IgD-negative memory B cell (primary cell): ENCODE results near the gene DMAP1. TPM values are rescaled to one million over a fixed set of nuclear protein-coding genes. Genes with fewer than 3 reads are reported as not detected.
A peak's percentile ranks its signal among the peaks of the same experiment; 100 is the strongest.

Source experiments
- H3K27ac Mint-ChIP-seq, 3 donors: one replicate each; pipeline ENCODE4 v1.8.0; 2020 to 2022; ENCODE audit warnings: mild to moderate bottlenecking in 3 of 3, mixed read lengths in 3 of 3, moderate library complexity in 1 of 3
- H3K27me3 Mint-ChIP-seq: one replicate; pipeline ENCODE4 v1.8.0; 2021; ENCODE audit warnings: mixed read lengths
- H3K36me3 Mint-ChIP-seq: one replicate; pipeline ENCODE4 v1.8.0; 2020; ENCODE audit warnings: mild to moderate bottlenecking, mixed read lengths
- H3K4me1 Mint-ChIP-seq, 3 donors: one replicate each; pipeline ENCODE4 v1.8.0; 2020 to 2022; ENCODE audit warnings: mixed read lengths in 3 of 3, mild to moderate bottlenecking in 1 of 3
- H3K4me3 Mint-ChIP-seq, 4 donors: one replicate each; pipeline ENCODE4 v1.8.0; 2020 to 2022; ENCODE audit warnings: mild to moderate bottlenecking in 4 of 4, mixed read lengths in 4 of 4, moderate library complexity in 3 of 4
- H3K9me3 Mint-ChIP-seq, 3 donors: one replicate each; pipeline ENCODE4 v1.8.0; 2020 to 2021; ENCODE audit warnings: mixed read lengths in 3 of 3, mild to moderate bottlenecking in 1 of 3
- polyA plus RNA-seq: library from polyadenylated mRNA; unstranded; fragments of 300-500 nt; fragmentation: Illumina TruSeq; gene quantifications from one replicate; pipeline ENCODE4 v1.2.3, GENCODE V29; 2021

Gene DMAP1
- polyA plus RNA-seq, 1 donor from 2014 or later: 36.0 TPM

- Mint-ChIP-seq H3K9me3 (no peaks in the 10 kb centered on the region), H3K27ac (peak overlapping the region in 1 of 3 donors; percentile 54), H3K4me1 (peaks cover 0 to 3% (median 2%) of the 10 kb centered on the region in 3 donors), H3K4me3 (no peak overlapping the region), H3K27me3 (no peaks in the 10 kb centered on the region), H3K36me3 (peaks cover 7% of the 10 kb centered on the region)
These were observed 24.6 kb downstream of the DMAP1 start for GRCh38 chr1:44237721-44238457.

GRCh38 chr1:44238660-44239059, 25.4 kb downstream of the DMAP1 start:
- Mint-ChIP-seq H3K27ac (peak overlapping the region in 1 of 3 donors; percentile 54), H3K27me3 (no peaks in the 10 kb centered on the region), H3K9me3 (no peaks in the 10 kb centered on the region), H3K4me3 (no peak overlapping the region), H3K36me3 (peaks cover 3% of the 10 kb centered on the region), H3K4me1 (peaks cover 0 to 3% (median 2%) of the 10 kb centered on the region in 3 donors)

- Mint-ChIP-seq H3K9me3 (no peaks in the 10 kb centered on the region), H3K36me3 (peaks cover 5% of the 10 kb centered on the region), H3K27ac (no peak overlapping the region)
These were observed 26.2 kb downstream of the DMAP1 start for GRCh38 chr1:44239331-44239960.

GRCh38 chr1:44239961-44240371, 26.7 kb downstream of the DMAP1 start:
- peaks cover 5% of the 10 kb centered on the region for H3K36me3 Mint-ChIP-seq
- H3K4me3 Mint-ChIP-seq: no peak overlapping the region
- no peaks in the 10 kb centered on the region for H3K27me3 Mint-ChIP-seq
- H3K9me3 Mint-ChIP-seq: no peaks in the 10 kb centered on the region
- peak overlapping the region in 1 of 3 donors; percentile 47 for H3K27ac Mint-ChIP-seq
- peaks cover 0 to 3% (median 2%) of the 10 kb centered on the region in 3 donors for H3K4me1 Mint-ChIP-seq

More at GRCh38 chr1:44239331-44239960, 26.2 kb downstream of the DMAP1 start:
- H3K4me1 Mint-ChIP-seq: peaks cover 0 to 3% (median 2%) of the 10 kb centered on the region in 3 donors
- H3K27me3 Mint-ChIP-seq: no peaks in the 10 kb centered on the region
- H3K4me3 Mint-ChIP-seq: no peak overlapping the region

GRCh38 chr1:44240802-44241671, 27.8 kb downstream of the DMAP1 start:
- Mint-ChIP-seq H3K9me3 (no peaks in the 10 kb centered on the region), H3K27ac (peak overlapping the region in 1 of 3 donors; percentile 47), H3K27me3 (no peaks in the 10 kb centered on the region), H3K4me3 (no peak overlapping the region), H3K4me1 (peaks cover 0 to 3% (median 2%) of the 10 kb centered on the region in 3 donors), H3K36me3 (peaks cover 5% of the 10 kb centered on the region)

GRCh38 chr1:44242746-44243145, 29.5 kb downstream of the DMAP1 start:
- Mint-ChIP-seq H3K27me3 (no peaks in the 10 kb centered on the region), H3K27ac (no peak overlapping the region), H3K36me3 (peaks cover 5% of the 10 kb centered on the region), H3K4me1 (peaks cover 0 to 3% (median 2%) of the 10 kb centered on the region in 3 donors), H3K4me3 (no peak overlapping the region), H3K9me3 (no peaks in the 10 kb centered on the region)

GRCh38 chr1:44243782-44244495, 30.7 kb downstream of the DMAP1 start:
- Mint-ChIP-seq H3K9me3 (no peaks in the 10 kb centered on the region), H3K27ac (no peak overlapping the region), H3K27me3 (no peaks in the 10 kb centered on the region), H3K4me3 (peak overlapping the region in 1 of 4 donors; percentile 3), H3K4me1 (peaks cover 0 to 3% (median 2%) of the 10 kb centered on the region in 3 donors), H3K36me3 (peaks cover 7% of the 10 kb centered on the region)

- Mint-ChIP-seq H3K4me3 (no peak overlapping the region), H3K9me3 (no peaks in the 10 kb centered on the region), H3K27ac (no peak overlapping the region), H3K36me3 (peaks cover 7% of the 10 kb centered on the region), H3K27me3 (no peaks in the 10 kb centered on the region), H3K4me1 (peaks cover 0 to 3% (median 2%) of the 10 kb centered on the region in 3 donors)
These were observed 31.7 kb downstream of the DMAP1 start for GRCh38 chr1:44244986-44245385.

GRCh38 chr1:44246806-44247205, 33.5 kb downstream of the DMAP1 start:
- Mint-ChIP-seq H3K4me3 (no peak overlapping the region), H3K27ac (no peak overlapping the region), H3K9me3 (no peaks in the 10 kb centered on the region), H3K27me3 (no peaks in the 10 kb centered on the region), H3K36me3 (peaks cover 7% of the 10 kb centered on the region), H3K4me1 (no peaks in the 10 kb centered on the region)

- Mint-ChIP-seq H3K36me3 (peaks cover 4% of the 10 kb centered on the region), H3K9me3 (no peaks in the 10 kb centered on the region), H3K4me1 (no peaks in the 10 kb centered on the region), H3K27ac (no peak overlapping the region), H3K4me3 (no peak overlapping the region), H3K27me3 (no peaks in the 10 kb centered on the region)
These were observed 36.3 kb downstream of the DMAP1 start for GRCh38 chr1:44249543-44249942.

- no peaks in the 10 kb centered on the region for H3K27me3 Mint-ChIP-seq
- H3K36me3 Mint-ChIP-seq: peaks cover 4% of the 10 kb centered on the region
- no peak overlapping the region for H3K4me3 Mint-ChIP-seq
- no peak overlapping the region for H3K27ac Mint-ChIP-seq
- no peaks in the 10 kb centered on the region for H3K4me1 Mint-ChIP-seq
- H3K9me3 Mint-ChIP-seq: no peaks in the 10 kb centered on the region
These were observed 37.0 kb downstream of the DMAP1 start for GRCh38 chr1:44250068-44250781.

- no peaks in the 10 kb centered on the region for H3K4me1 Mint-ChIP-seq
- H3K27ac Mint-ChIP-seq: peak overlapping the region in 1 of 3 donors; percentile 52
- no peak overlapping the region for H3K4me3 Mint-ChIP-seq
- H3K27me3 Mint-ChIP-seq: no peaks in the 10 kb centered on the region
- peaks cover 4% of the 10 kb centered on the region for H3K36me3 Mint-ChIP-seq
- H3K9me3 Mint-ChIP-seq: no peaks in the 10 kb centered on the region
These were observed 38.2 kb downstream of the DMAP1 start for GRCh38 chr1:44251486-44251885.

- Mint-ChIP-seq H3K27ac (no peak overlapping the region), H3K4me1 (no peaks in the 10 kb centered on the region), H3K4me3 (no peak overlapping the region), H3K36me3 (peaks cover 6% of the 10 kb centered on the region), H3K9me3 (no peaks in the 10 kb centered on the region), H3K27me3 (no peaks in the 10 kb centered on the region)
These were observed 38.9 kb downstream of the DMAP1 start for GRCh38 chr1:44251989-44252671.
